Measurements from ENCODE around the gene ERI3. TPM values are rescaled to one million over a fixed set of nuclear protein-coding genes. Genes with fewer than 3 reads are reported as not detected.

Gene ERI3
- total RNA-seq, 1 donor from 2014 or later = 70.7 TPM

GRCh38 chr1:44218503-44219300, 136.4 kb downstream of the ERI3 start:
- DNase-seq (ENCODE audit: low spot score in 2 of 2, unreplicated experiment in 2 of 2) = no peak
- no peaks in the 10 kb centered on the region for H3K27me3 Mint-ChIP-seq (ENCODE audit: low read depth)
- H3K4me1 Mint-ChIP-seq = peaks cover 7% of the 10 kb centered on the region
- no peak overlapping the region for H3K4me3 Mint-ChIP-seq
- no peak overlapping the region for H3K27ac Mint-ChIP-seq
- no peak for TF ChIP-seq CTCF (IDR thresholded peaks at IDR 0.05; ENCODE audit: unreplicated experiment)
- peaks cover 16% of the 10 kb centered on the region for H3K36me3 Mint-ChIP-seq
- no peaks in the 10 kb centered on the region for H3K9me3 Mint-ChIP-seq

GRCh38 chr1:44217809-44218410, 137.1 kb downstream of the ERI3 start:
- Mint-ChIP-seq H3K36me3 (peaks cover 16% of the 10 kb centered on the region), H3K4me3 (no peak overlapping the region), H3K27me3 (ENCODE audit: low read depth) (no peaks in the 10 kb centered on the region), H3K9me3 (no peaks in the 10 kb centered on the region), H3K4me1 (peaks cover 11% of the 10 kb centered on the region), H3K27ac (no peak overlapping the region)
- peak in 1 of 2 experiments; percentile 83 for DNase-seq (ENCODE audit: low spot score in 2 of 2, unreplicated experiment in 2 of 2)
- TF ChIP-seq CTCF (IDR thresholded peaks at IDR 0.05; ENCODE audit: unreplicated experiment) = peak; percentile 71

- TF ChIP-seq CTCF (IDR thresholded peaks at IDR 0.05; ENCODE audit: unreplicated experiment) = no peak
- no peaks in the 10 kb centered on the region for H3K9me3 Mint-ChIP-seq
- peak; percentile 73 to 88 for DNase-seq (ENCODE audit: low spot score in 2 of 2, unreplicated experiment in 2 of 2)
- H3K36me3 Mint-ChIP-seq = peaks cover 8% of the 10 kb centered on the region
- peak within 1 kb of the TSS; percentile 84 for H3K4me3 Mint-ChIP-seq
- peaks cover 16% of the 10 kb centered on the region for H3K4me1 Mint-ChIP-seq
- peak within 1 kb of the TSS; percentile 77 for H3K27ac Mint-ChIP-seq
- peaks cover 2% of the 10 kb centered on the region for H3K27me3 Mint-ChIP-seq (ENCODE audit: low read depth)
Observed at GRCh38 chr1:44213222-44214112, 141.6 kb downstream of the ERI3 start, which contains the start of gene DMAP1. DMAP1 (plus strand) TSS chr1:44213471; CDS start chr1:44213754, 283 bp downstream.

GRCh38 chr1:44212355-44213221, 142.5 kb downstream of the ERI3 start:
- peaks cover 2% of the 10 kb centered on the region for H3K27me3 Mint-ChIP-seq (ENCODE audit: low read depth)
- TF ChIP-seq CTCF (IDR thresholded peaks at IDR 0.05; ENCODE audit: unreplicated experiment) = no peak
- peaks cover 5% of the 10 kb centered on the region for H3K36me3 Mint-ChIP-seq
- H3K27ac Mint-ChIP-seq = peak overlapping the region; percentile 77
- DNase-seq (ENCODE audit: low spot score in 2 of 2, unreplicated experiment in 2 of 2) = no peak
- H3K4me1 Mint-ChIP-seq = peaks cover 16% of the 10 kb centered on the region
- peak overlapping the region; percentile 84 for H3K4me3 Mint-ChIP-seq
- H3K9me3 Mint-ChIP-seq = no peaks in the 10 kb centered on the region

- no peak overlapping the region for H3K4me3 Mint-ChIP-seq
Observed at GRCh38 chr1:44210595-44210994, 144.5 kb downstream of the ERI3 start.

More at GRCh38 chr1:44210595-44210994, 144.5 kb downstream of the ERI3 start:
- peaks cover 16% of the 10 kb centered on the region for H3K4me1 Mint-ChIP-seq
- H3K9me3 Mint-ChIP-seq = no peaks in the 10 kb centered on the region
- no peak for DNase-seq (ENCODE audit: low spot score in 2 of 2, unreplicated experiment in 2 of 2)
- H3K36me3 Mint-ChIP-seq = peaks cover 3% of the 10 kb centered on the region
- H3K27me3 Mint-ChIP-seq (ENCODE audit: low read depth) = peaks cover 2% of the 10 kb centered on the region
- no peak for TF ChIP-seq CTCF (IDR thresholded peaks at IDR 0.05; ENCODE audit: unreplicated experiment)
- no peak overlapping the region for H3K27ac Mint-ChIP-seq

Data from mesothelial cell of epicardium (in vitro differentiated cells).